ENCODE measurements around the gene COL26A1.

COL26A1 gene

GRCh38 chr7:101582971-101583370 lies 220.3 kb downstream of the COL26A1 start:
- no peak for DNase-seq

DNA sequence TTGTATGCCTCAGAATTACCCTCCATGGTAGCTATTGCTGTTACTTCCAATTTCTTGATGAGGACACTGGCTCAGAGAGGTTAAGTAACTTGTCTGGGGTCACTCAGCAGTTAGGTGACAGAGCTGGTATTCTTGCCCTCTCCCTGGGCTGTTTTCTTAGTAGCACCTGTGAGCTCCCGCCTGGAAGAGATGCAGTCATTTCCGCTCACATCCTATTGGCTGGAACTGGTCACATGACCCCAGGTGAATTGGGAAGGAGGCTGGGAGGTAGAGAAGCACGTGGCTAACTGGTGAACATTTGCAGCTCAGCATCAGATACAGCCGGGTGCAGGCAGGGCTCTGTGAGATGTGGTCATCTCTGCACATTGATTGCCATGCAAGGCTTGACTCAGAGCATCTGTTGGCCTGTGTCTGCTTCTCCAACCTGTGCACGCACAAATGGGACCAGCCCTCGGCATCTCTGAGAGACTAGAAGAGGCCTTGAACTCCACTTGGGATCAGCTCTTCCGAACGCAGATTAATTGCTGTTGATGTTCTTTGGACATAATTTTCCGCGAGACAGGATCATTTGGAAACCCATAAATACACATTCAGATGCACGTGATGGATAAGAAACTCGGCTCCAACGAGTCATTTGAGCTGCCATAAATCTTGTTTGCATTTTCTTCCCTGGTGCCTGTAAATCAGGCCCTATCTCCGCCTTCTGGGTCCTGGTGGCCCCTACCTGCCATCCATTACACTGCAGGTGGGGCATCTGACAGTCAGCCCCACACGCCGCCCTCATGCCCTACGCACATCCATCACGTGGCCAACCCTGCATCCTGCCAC lies 223.6 kb downstream of the COL26A1 start:
- DNase-seq: peak; percentile 7

DNA sequence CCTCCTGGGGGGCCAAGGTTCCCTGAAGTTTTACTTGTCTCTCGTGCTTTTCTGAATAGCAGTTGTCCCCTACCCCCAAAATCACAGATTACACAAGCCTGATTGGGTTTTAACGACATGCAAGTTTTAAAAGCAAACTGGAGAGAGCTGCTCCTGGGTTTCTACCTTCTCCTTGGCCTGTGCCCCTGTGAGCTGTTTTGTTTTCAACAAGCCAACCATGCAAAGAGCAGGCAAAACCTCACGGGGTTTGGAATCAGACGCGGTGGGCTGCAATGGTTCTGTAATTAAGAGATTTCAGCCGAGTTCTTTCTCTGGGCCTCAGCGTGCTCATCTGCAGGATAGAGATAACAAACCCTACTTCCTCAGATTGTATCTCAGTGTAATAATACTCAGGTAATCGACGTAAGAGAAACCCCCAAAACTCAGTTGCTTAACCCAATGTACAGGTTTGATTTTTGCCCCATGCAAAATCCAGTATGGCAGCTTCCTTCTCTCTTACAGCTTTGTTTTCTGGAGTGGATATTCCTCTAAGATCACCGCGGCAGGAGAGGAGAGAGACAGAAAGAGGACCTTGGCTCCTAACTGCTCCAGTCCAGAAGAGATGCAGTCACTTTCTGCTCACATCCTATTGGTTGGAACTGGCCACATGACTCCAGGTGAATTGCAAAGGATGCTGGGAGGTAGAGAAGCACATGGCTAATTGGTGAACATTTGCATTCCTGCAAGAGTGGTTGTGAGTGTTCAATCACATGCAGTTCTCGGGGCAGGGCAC lies 224.4 kb downstream of the COL26A1 start:
- DNase-seq: no peak

- DNase-seq: no peak
Measured at GRCh38 chr7:101588131-101588935, 225.7 kb downstream of the COL26A1 start.

- DNase-seq: no peak
Measured at GRCh38 chr7:101589052-101589451, 226.4 kb downstream of the COL26A1 start.

GRCh38 chr7:101589976-101590662 lies 227.4 kb downstream of the COL26A1 start:
- no peak for DNase-seq

DNA sequence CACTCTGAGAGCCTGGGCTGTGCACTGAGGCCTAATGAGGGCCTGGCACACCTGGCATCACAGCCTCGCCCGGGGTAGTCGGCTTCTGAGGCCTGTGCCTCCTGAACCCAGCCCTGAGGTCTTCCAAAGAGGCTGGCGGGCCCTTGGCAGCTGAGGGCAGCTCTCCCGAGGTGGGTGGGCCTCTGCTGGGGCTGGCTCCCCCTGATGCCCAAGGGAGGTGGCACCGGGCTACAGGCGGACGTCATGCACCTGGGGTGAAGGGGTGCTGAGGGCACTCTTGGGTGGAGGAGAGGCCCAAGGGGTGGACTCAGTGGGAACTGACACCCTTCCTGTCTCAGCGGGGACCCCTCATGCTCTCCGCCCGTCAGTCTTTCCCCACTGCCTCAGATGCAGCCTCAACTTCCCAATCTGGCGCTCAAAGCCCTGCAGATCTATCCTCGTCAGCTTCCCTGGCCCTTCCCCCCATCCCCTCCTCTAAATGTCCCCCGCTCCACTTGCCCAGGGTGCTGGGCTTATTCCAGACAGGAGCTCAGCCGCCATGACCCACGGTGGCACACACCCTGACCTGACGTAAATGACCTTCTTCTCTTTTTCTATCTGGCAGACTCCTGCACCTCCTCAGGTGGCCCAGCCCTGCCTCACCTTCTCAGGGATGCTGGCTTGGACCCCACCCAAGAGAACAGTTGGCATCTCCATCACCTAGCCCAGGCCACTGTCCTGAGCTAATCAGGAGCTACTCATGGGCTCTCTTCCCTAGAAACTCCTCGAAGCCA lies 228.2 kb downstream of the COL26A1 start:
- DNase-seq: no peak

- DNase-seq: no peak
Measured at GRCh38 chr7:101591504-101591903, 228.8 kb downstream of the COL26A1 start.

DNA sequence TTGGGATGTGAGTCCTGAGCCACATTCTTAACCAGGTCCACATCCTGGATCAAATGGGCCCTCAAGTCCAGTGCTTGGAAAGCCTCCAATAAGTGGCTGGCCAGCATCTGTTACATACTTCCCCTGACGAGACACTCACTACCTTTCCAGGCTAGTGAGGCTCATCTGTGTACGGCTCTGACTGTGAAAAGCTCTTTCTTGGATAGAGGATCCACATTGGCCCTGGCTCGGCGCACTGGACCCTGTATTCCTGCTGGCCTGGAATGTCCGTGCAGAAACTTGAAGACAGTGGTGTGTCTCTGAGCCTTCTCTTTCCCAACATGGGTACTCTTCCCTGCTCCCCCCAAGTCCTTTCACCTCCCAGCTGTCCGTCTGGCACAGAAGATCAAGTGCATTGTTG lies 230.9 kb downstream of the COL26A1 start:
- DNase-seq: no peak

DNA sequence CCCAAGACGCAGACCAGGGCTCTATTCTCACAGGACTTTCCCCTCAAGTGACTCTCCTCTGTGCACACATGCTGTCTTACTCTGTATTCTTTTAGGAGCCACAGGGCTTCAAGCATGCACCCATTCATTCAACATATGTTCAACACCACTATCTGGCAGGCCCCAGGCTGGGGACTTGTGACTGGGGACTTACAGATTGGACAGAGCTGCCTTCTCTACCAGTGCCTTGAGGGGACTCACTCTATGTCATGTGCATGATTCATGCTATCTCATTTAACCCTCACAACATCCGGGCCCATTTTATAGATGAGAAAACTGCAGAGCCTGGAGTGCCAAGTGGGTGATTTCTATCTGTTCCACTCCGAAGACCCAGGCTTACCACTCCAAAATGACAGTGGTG lies 232.1 kb downstream of the COL26A1 start:
- no peak for DNase-seq

- DNase-seq: no peak
Measured at GRCh38 chr7:101595246-101595645, 232.6 kb downstream of the COL26A1 start.

- no peak for DNase-seq
Measured at GRCh38 chr7:101595766-101596537, 233.3 kb downstream of the COL26A1 start.

DNA sequence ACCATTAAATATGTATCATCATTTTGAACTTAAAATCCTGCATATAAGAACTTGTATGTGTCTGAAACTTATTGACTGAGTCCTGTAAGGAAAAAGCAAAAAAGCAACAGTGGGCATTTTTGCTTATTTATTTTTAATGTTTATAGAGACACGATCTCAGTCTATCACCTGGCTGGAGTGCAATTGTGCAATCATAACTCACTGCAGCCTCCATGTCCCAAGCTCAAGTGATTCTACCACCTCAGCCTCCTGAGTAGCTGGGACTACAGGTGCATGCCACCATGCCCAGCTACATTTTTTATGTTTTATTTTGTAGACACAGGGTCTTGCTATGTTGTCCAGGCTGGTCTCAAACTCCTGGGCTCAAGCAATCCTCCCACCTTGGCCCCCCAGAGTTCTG lies 234.2 kb downstream of the COL26A1 start:
- no peak for DNase-seq

- no peak for DNase-seq
Measured at GRCh38 chr7:101597941-101598340, 235.3 kb downstream of the COL26A1 start.

GRCh38 chr7:101598422-101598985 lies 235.8 kb downstream of the COL26A1 start:
- DNase-seq: no peak

GRCh38 chr7:101598986-101599771 lies 236.5 kb downstream of the COL26A1 start:
- no peak for DNase-seq

- no peak for DNase-seq
Measured at GRCh38 chr7:101599787-101600186, 237.1 kb downstream of the COL26A1 start.

DNA sequence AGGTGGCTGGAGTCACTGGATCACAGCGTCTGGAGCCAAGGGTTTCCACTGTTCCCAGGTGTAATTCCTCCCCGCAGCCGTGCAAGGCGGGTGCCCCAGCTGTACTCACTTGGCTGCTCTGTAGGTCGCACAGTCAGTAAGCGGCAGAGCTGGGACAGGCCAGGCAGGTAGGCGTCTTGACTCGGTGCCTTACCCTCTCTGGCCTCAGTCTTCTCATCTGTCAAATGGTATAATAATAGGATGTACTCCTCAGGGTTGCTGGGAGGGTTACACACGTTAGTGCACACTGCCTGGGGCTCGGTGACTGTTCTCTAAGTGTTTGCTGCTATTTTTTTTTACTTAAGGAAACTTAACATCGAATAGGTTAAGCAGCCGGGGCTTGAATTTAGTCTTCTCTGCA lies 239.4 kb downstream of the COL26A1 start:
- DNase-seq: no peak

DNA sequence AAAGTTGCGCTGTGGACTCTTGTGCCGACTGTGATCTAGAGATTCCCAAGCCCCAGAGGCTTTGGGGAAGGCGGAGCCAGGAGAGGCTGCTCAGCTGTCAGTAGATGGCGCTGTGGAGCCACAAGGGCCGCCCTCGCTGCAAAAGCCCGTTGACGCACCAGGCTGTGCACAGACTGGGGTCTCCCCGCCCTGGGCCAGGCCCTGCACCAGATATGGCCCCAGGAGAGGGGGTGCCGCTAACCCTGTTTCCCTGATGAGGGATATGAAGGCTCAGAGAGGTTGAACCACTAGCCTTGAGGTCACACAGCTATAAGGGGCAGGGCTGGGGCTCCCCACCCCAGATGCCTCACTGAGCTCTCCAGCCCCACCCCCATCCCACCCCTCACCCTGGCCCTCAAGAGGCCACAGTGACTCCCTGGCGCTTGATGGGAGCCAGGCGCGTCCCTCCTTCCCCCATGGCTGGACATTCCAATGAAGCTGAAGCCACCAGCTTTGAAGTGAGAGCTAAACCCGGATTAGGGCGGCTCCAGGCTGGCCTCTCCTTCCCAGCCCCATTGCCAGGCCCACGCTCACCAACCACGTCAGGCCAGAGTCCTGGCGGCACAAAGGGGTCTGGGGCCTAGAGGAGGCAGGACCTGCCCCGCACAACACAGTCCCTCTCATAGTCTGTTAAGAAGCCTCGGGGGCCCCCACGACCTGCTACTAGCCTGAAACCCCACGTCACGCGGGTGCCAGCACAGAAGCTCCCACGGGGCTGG lies 240.0 kb downstream of the COL26A1 start:
- DNase-seq: peak; percentile 41
